ENCODE data around the gene MAN1C1. TPM values are rescaled to one million over a fixed set of nuclear protein-coding genes. Genes with fewer than 3 reads are reported as not detected.

The MAN1C1 gene
- total RNA-seq, 1 experiment from 2014 or later: 1.2 TPM

DNA sequence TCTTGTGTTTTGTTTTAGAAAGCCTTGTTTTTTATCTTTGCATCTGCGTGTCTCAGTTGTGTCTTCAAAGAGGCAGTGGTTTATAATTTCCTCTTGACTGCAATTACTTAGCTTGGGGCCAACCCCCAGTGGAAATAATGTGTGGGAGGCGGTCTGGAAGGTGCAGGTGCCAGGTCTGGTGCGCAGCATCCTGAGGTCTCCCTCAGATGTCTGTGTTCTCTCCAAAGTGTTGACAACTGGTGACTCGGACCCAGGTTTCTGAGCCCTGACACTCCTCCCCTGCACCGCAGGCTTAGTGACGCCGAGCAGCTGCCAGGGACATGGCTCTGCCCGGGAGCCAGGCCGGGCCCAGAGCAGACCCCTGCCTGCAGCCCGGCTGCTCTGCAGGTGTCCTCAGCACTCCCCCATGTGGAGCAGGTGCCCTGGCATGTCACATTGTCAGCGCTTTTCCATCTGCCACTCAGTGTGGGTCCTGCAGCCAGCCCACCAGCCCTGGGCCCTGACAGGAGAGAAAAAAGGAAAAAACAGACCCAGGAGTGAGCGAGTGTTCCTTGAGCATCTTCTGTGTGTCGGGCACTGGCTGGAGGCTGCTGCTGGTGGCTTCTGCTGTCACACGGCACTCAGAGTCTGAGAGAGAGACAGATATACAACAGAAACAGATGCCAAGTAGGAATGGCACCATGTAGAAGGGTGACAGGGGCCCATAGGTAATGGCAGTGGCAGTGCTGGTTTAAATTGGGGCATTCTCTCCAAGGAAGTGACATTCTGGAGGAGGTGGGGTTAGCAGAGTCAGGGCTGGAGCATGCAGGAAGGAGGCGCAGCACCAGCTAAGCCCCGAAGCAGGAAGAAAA is 158.6 kb downstream of the MAN1C1 start:
- Histone ChIP-seq H3K4me2 (ENCODE audit: low read length) (no peak overlapping the region), H3K9me3 (ENCODE audit: control insufficient read depth in 1 of 2, insufficient read depth in 1 of 2, low read depth in 1 of 2, low read length in 2 of 2) (no peaks in the 10 kb centered on the region), H3K4me1 (ENCODE audit: control insufficient read depth in 1 of 2, insufficient read depth in 2 of 2, low read length in 2 of 2) (peaks cover 10 to 13% of the 10 kb centered on the region in 2 experiments), H2AFZ (ENCODE audit: low read depth, low read length, poor library complexity, severe bottlenecking) (no peak overlapping the region), H4K20me1 (ENCODE audit: insufficient read depth) (no peaks in the 10 kb centered on the region), H3K4me3 (replicated peaks in 1 of 2; ENCODE audit: low read depth in 1 of 2, low read length in 2 of 2) (no peak overlapping the region), H3K79me2 (ENCODE audit: insufficient read depth, low read length) (no peaks in the 10 kb centered on the region), H3K36me3 (ENCODE audit: control insufficient read depth in 1 of 2, insufficient read depth in 2 of 2, low read length in 2 of 2) (no peaks in the 10 kb centered on the region), H3K9ac (ENCODE audit: low read length) (no peak overlapping the region), H3K9me2 (ENCODE audit: insufficient read depth) (no peaks in the 10 kb centered on the region), H3K27me3 (ENCODE audit: insufficient read depth, low read length) (no peaks in the 10 kb centered on the region), H3K27ac (ENCODE audit: low read depth, low read length) (no peak overlapping the region)
- CTCF ChIA-PET: no interaction called here
- RAD21 ChIA-PET (ENCODE audit: low non-redundant PET in 1 of 2, low total read pairs in 2 of 2, uncharacterized antibody in 2 of 2, unreplicated experiment in 2 of 2): no interaction called here
- intact Hi-C loops (cut with micrococcal nuclease): no loop called here
- no peak for ATAC-seq
- BruUV-seq (replicated peaks): no TSS peak
- POLR2A ChIA-PET: no interaction called here
- TF ChIP-seq YY1 (IDR thresholded peaks at IDR 0.05; ENCODE audit: extremely low read depth, insufficient replicate concordance, low read depth, low read length) (no peak), ZFX (IDR thresholded peaks at IDR 0.05) (no peak), EZH2 (IDR thresholded peaks at IDR 0.05) (no peak), CTCF (IDR thresholded peaks at IDR 0.05 in 2 of 3, conservative IDR thresholded peaks at IDR 0.05 in 1 of 3; ENCODE audit: borderline replicate concordance in 1 of 3, insufficient read depth in 1 of 3, low read depth in 2 of 3, low read length in 2 of 3) (no peak), SIN3A (IDR thresholded peaks at IDR 0.05; ENCODE audit: low read depth) (no peak), ZBTB33 (IDR thresholded peaks at IDR 0.05; ENCODE audit: extremely low read depth, insufficient replicate concordance, low read length) (no peak), CEBPB (IDR thresholded peaks at IDR 0.05; ENCODE audit: low read depth) (no peak), POLR2AphosphoS5 (IDR thresholded peaks at IDR 0.05; ENCODE audit: low read depth, low read length) (no peak), RAD21 (IDR thresholded peaks at IDR 0.05; ENCODE audit: low read depth) (no peak), TCF7L2 (IDR thresholded peaks at IDR 0.05; ENCODE audit: borderline replicate concordance, extremely low read depth, insufficient read depth, insufficient read length) (no peak)
- DNase-seq (ENCODE audit: low read depth, low spot score): no peak

All from HCT116 (cell line).